SK-N-MC (cell line): ENCODE results near the gene ACAA2.

ENCODE experiments used
- EZH2 ChIP-seq: fragments of 200-600 bp; sonication (generic); IDR thresholded peaks from one replicate; pipeline ENCODE4 v1.6.1; 2017; ENCODE audit warnings: antibody characterized with exemption
- FOXP2 ChIP-seq: optimal IDR thresholded peaks from 2 replicates; pipeline ENCODE3; 2011; ENCODE audit warnings: mild to moderate bottlenecking, moderate library complexity; ENCODE audit not compliant: insufficient read depth; ENCODE audit errors: extremely low read length, control extremely low read depth
- POLR2AphosphoS5 ChIP-seq: IDR thresholded peaks from 2 replicates; pipeline ENCODE4 v1.6.1; 2012; ENCODE audit warnings: mild to moderate bottlenecking, low read depth, low read length, borderline replicate concordance

- TF ChIP-seq EZH2 = no peak
- TF ChIP-seq POLR2AphosphoS5 = no peak
- no peak for TF ChIP-seq FOXP2
Measured at GRCh38 chr18:49742316-49743116, 70.8 kb downstream of the ACAA2 start.
